K562 (cell line): ENCODE results near the gene TTL. TPM values are rescaled to one million over a fixed set of nuclear protein-coding genes. Genes with fewer than 3 reads are reported as not detected.

Source experiments
- ATAC-seq: fragments of 200-7000 bp; cut with Tn5 transposase; 3 replicates; pipeline ENCODE4 v1.9.1; 2020; ENCODE audit warnings: moderate library complexity
- BruUV-seq: library from RNA; stranded (reverse); fragments of 400-500 nt; replicated peaks from 2 replicates; lab custom pipeline; 2021; lab: Mats Ljungman, UMichigan
- CTCF ChIA-PET: fragments of 300-600 bp; formaldehyde crosslinking; extraction: SDS; loops from one replicate; lab custom pipeline; 2021; ENCODE audit warnings: low intra/inter-chr PET ratio; lab: Yijun Ruan, JAX
- POLR2A ChIA-PET: fragments of 300-600, 350-650 bp; sonication (Branson Sonifier 250); formaldehyde crosslinking; extraction: SDS; loops from one replicate; lab custom pipeline; 2021; ENCODE audit warnings: antibody characterized with exemption, inconsistent platforms; lab: Yijun Ruan, JAX
- DNase-seq, 4 experiments: peaks; one replicate each; pipeline versions ENCODE4 v3.0.0 to v3.0.0-alpha.2; 2011 to 2018; ENCODE audit warnings: low spot score in 3 of 4, mixed read lengths in 3 of 4; ENCODE audit errors: extremely low read depth in 1 of 4
- FAIRE-seq: peaks from 2 replicates; lab custom pipeline; 2011; peaks lifted over from hg19 to GRCh38; lab: Jason Lieb, UNC
- H2AFZ ChIP-seq: 2 replicates; pipeline ENCODE4 v1.6.0; 2011; ENCODE audit warnings: low read depth, low read length, control low read depth, inconsistent platforms
- H3K27ac ChIP-seq: fragments of 200-600 bp; 3 replicates; pipeline ENCODE4 v1.8.0; 2011; ENCODE audit warnings: low read depth, mild to moderate bottlenecking, control low read depth, inconsistent platforms, low read length, moderate library complexity, mixed read lengths; ENCODE audit errors: extremely low read depth
- H3K27me3 ChIP-seq, 2 experiments: fragments of 300-600 bp in 1 of 2; 2 replicates in 1 of 2; 3 replicates in 1 of 2; pipeline versions ENCODE4 v1.6.0 to v1.8.0; 2011; ENCODE audit warnings: inconsistent platforms in 2 of 2, low read length in 2 of 2, mild to moderate bottlenecking in 1 of 2, mixed read lengths in 1 of 2, moderate library complexity in 1 of 2; ENCODE audit not compliant: control insufficient read depth in 2 of 2, insufficient read depth in 2 of 2
- H3K36me3 ChIP-seq: fragments of 300-600 bp; 3 replicates; pipeline ENCODE4 v1.8.0; 2011; ENCODE audit warnings: mild to moderate bottlenecking, low read length, inconsistent platforms; ENCODE audit not compliant: control insufficient read depth, insufficient read depth
- H3K4me1 ChIP-seq, 2 experiments: fragments of 200-600 bp in 1 of 2; replicated peaks in 1 of 2; 2 replicates in 1 of 2; 3 replicates in 1 of 2; pipeline versions ENCODE4 v1.5.1 to v1.8.0; 2011; ENCODE audit warnings: inconsistent platforms in 2 of 2, low read length in 2 of 2, mild to moderate bottlenecking in 1 of 2, mixed read lengths in 1 of 2, moderate library complexity in 1 of 2; ENCODE audit not compliant: control insufficient read depth in 2 of 2, insufficient read depth in 2 of 2
- H3K4me2 ChIP-seq: 2 replicates; pipeline ENCODE4 v1.6.1; 2011; ENCODE audit warnings: low read length, control low read depth, inconsistent platforms, mixed read lengths; ENCODE audit not compliant: insufficient read depth
- H3K4me3 ChIP-seq: fragments of 200-600 bp; sonication (generic), shearing (Covaris generic); 2 replicates; pipeline ENCODE4 v1.5.1; 2016; ENCODE audit warnings: control low read depth, inconsistent platforms
- H3K79me2 ChIP-seq: fragments of 200-600 bp; 3 replicates; pipeline ENCODE4 v1.8.0; 2011; ENCODE audit warnings: low read length, inconsistent platforms; ENCODE audit not compliant: control insufficient read depth, insufficient read depth
- H3K9ac ChIP-seq, 2 experiments: 2 replicates each; pipeline versions ENCODE4 v1.6.0 to v1.6.1; 2011; ENCODE audit warnings: low read depth in 2 of 2, low read length in 2 of 2, control low read depth in 1 of 2, inconsistent platforms in 1 of 2, mild to moderate bottlenecking in 1 of 2, mixed read lengths in 1 of 2; ENCODE audit not compliant: insufficient read depth in 1 of 2
- H3K9me1 ChIP-seq: one replicate; pipeline ENCODE4 v1.6.0; 2011; ENCODE audit warnings: inconsistent platforms, mild to moderate bottlenecking, low read length, moderate library complexity; ENCODE audit not compliant: control insufficient read depth, insufficient read depth
- H3K9me3 ChIP-seq: replicated peaks from 2 replicates; pipeline ENCODE4 v1.5.1; 2011; ENCODE audit warnings: low read depth, low read length, inconsistent platforms; ENCODE audit not compliant: control insufficient read depth, insufficient read depth
- H4K20me1 ChIP-seq: replicated peaks from 2 replicates; pipeline ENCODE4 v1.6.1; 2011; ENCODE audit warnings: low read length, inconsistent platforms, mixed read lengths; ENCODE audit not compliant: control insufficient read depth, insufficient read depth
- CCAR2 ChIP-seq: fragments of 200-400 bp; formaldehyde crosslinking; IDR thresholded peaks from 2 replicates; pipeline ENCODE4 v1.6.1; 2017; ENCODE audit warnings: mild to moderate bottlenecking, low read depth, low read length
- GABPA ChIP-seq: fragments of 200-800 bp; sonication (Bioruptor generic); conservative IDR thresholded peaks from 2 replicates; pipeline ENCODE4 v1.6.1; 2016; ENCODE audit warnings: low read depth, missing genetic modification characterization, missing compliant biosample characterization
- GATA2 ChIP-seq: sonication (generic); formaldehyde crosslinking; IDR thresholded peaks from 2 replicates; pipeline ENCODE4 v1.4.0; 2020; ENCODE audit warnings: mild to moderate bottlenecking, missing genetic modification reagents
- NR4A1 ChIP-seq, 2 experiments: fragments of 250-450 bp in 1 of 2; fragments of 450-650 bp in 1 of 2; sonication (Bioruptor Pico) in 1 of 2; IDR thresholded peaks; 2 replicates each; pipeline versions ENCODE4 v1.4.0 to v1.6.1; 2016 to 2020; ENCODE audit warnings: mild to moderate bottlenecking in 2 of 2, missing compliant biosample characterization in 1 of 2, missing genetic modification characterization in 1 of 2, moderate library complexity in 1 of 2
- PCBP1 ChIP-seq: fragments of 200-400 bp; formaldehyde crosslinking; IDR thresholded peaks from 2 replicates; pipeline ENCODE4 v1.6.1; 2018; ENCODE audit warnings: mild to moderate bottlenecking, low read depth, low read length; ENCODE audit not compliant: poor library complexity, severe bottlenecking
- TSC22D4 ChIP-seq: fragments of 450-650 bp; IDR thresholded peaks from 2 replicates; pipeline ENCODE4 v1.6.1; 2016; ENCODE audit warnings: missing genetic modification characterization, missing biosample characterization, control low read depth
- ZKSCAN1 ChIP-seq: fragments of 150-350 bp; IDR thresholded peaks from 2 replicates; pipeline ENCODE4 v1.6.1; 2016; ENCODE audit warnings: low read depth, low read length
- WGBS: fragments of 100-300 bp; shearing (Covaris generic); methylation state at CpG from one replicate; pipeline ENCODE4 v1.1.6; 2016; ENCODE audit warnings: low coverage, mixed read lengths; ENCODE audit not compliant: insufficient coverage; ENCODE audit errors: missing lambda C conversion rate; 5-methylcytosine and 5-hydroxymethylcytosine counted together
- in situ Hi-C: fragments of 300-500 bp; cut with MboI; formaldehyde crosslinking; loops from 4 replicates; pipeline ENCODE4 v1.15.0; 2018; ENCODE audit warnings: inconsistent platforms, mixed read lengths
- intact Hi-C: fragments of 100-400 bp; cut with micrococcal nuclease; formaldehyde crosslinking; loops from 2 replicates; pipeline ENCODE4 v1.14.2; 2022
- polyA plus RNA-seq, 8 experiments: library from polyadenylated mRNA; depleted of rRNA in 4 of 8; stranded (reverse) in 5 of 8; unstranded in 3 of 8; fragments of >200 nt; fragmentation: Nextera tagmentation in 2 of 8; fragmentation: Illumina TruSeq in 1 of 8; extraction: Ambion mirVana in 2 of 8; extraction: Trizol in 1 of 8; gene quantifications; 2 replicates each; pipeline versions ENCODE4 v1.2.1 to v1.2.3, GENCODE V29; 2011 to 2014; ENCODE audit warnings: inconsistent platforms in 1 of 8, missing spikeins in 1 of 8
- total RNA-seq, 7 experiments: library from RNA; depleted of rRNA in 6 of 7; stranded (reverse); fragments of >200 nt in 6 of 7; fragmentation: Illumina TruSeq in 2 of 7; extraction: Trizol in 2 of 7; gene quantifications; 2 replicates each; pipeline versions ENCODE4 v1.2.1 to v1.2.3, GENCODE V29; 2011 to 2021; ENCODE audit warnings: low replicate concordance in 1 of 7
- TF ChIP-seq, protein P1 (sequence below): fragments of 250-450 bp; sonication (Bioruptor Pico); IDR thresholded peaks from 2 replicates; pipeline ENCODE4 v1.5.0; 2021; ENCODE audit warnings: mild to moderate bottlenecking, borderline replicate concordance

Gene TTL
- total and polyA plus RNA-seq, 9 of the 15 experiments (the other 6 are each of a cell fraction or from before 2014, with no cell fraction given): 9.4 to 54.4 (median 34.9) TPM

DNA sequence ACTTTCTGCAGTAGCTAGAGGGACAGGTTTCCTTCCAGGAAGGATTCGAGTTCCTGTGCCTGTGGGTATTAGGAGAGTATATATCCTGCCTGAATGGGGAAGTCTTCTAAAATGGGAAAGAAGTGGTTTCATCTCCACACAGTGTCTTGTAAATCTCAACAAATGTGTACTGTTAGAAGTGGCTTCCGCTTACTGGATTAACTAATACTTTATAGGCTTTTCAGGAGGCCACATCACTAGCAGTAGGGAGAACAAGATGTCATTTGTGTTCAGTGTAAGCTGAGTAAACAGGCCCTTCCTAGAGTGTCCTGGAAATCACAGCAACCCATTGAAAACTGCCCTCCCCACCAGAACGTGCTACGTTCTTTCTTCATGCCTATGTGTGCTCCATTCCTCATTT lies 47.8 kb downstream of the TTL start:
- H3K27ac ChIP-seq: no peak overlapping the region
- TF ChIP-seq NR4A1 (CRISPR knock-in tag; IDR thresholded peaks at IDR 0.05) (no peak), NR4A1 (tag; IDR thresholded peaks at IDR 0.05) (no peak), TSC22D4 (tag) (no peak), GATA2 (CRISPR knock-in tag) (no peak), PCBP1 (no peak), CCAR2 (no peak), ZKSCAN1 (no peak), GABPA (tag) (no peak)
- TF ChIP-seq, protein P1, sequence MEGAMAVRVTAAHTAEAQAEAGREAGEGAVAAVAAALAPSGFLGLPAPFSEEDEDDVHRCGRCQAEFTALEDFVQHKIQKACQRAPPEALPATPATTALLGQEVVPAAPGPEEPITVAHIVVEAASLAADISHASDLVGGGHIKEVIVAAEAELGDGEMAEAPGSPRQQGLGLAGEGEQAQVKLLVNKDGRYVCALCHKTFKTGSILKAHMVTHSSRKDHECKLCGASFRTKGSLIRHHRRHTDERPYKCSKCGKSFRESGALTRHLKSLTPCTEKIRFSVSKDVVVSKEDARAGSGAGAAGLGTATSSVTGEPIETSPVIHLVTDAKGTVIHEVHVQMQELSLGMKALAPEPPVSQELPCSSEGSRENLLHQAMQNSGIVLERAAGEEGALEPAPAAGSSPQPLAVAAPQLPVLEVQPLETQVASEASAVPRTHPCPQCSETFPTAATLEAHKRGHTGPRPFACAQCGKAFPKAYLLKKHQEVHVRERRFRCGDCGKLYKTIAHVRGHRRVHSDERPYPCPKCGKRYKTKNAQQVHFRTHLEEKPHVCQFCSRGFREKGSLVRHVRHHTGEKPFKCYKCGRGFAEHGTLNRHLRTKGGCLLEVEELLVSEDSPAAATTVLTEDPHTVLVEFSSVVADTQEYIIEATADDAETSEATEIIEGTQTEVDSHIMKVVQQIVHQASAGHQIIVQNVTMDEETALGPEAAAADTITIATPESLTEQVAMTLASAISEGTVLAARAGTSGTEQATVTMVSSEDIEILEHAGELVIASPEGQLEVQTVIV (CRISPR knock-in tag): no peak
- no peaks in the 10 kb centered on the region for H3K4me1 ChIP-seq
- H3K9me3 ChIP-seq: no peaks in the 10 kb centered on the region
- intact Hi-C loops: no loop called here
- in situ Hi-C loops: no loop called here
- no peak overlapping the region for H3K4me2 ChIP-seq
- H2AFZ ChIP-seq: no peak overlapping the region
- CTCF ChIA-PET: no interaction called here
- POLR2A ChIA-PET: interaction anchor here (1.5 kb wide), 1 partner anchor 10 kb away, joined by 6 read pairs; no protein-coding TSS in a partner anchor
- no peaks in the 10 kb centered on the region for H4K20me1 ChIP-seq
- no peaks in the 10 kb centered on the region for H3K79me2 ChIP-seq
- H3K27me3 ChIP-seq: no peaks in the 10 kb centered on the region
- BruUV-seq: no TSS peak
- no peak for FAIRE-seq
- H3K36me3 ChIP-seq: peaks cover 47% of the 10 kb centered on the region; the same call in 2 of the 3 replicates
- 79% methylated on average over 4 of the region's 4 CpGs for WGBS
- no peak for DNase-seq
- no peak for ATAC-seq
- H3K9ac ChIP-seq: no peak overlapping the region
- H3K4me3 ChIP-seq: no peak overlapping the region
- H3K9me1 ChIP-seq: peaks cover 3% of the 10 kb centered on the region
